ENCODE results near the gene TBC1D22B.
"Not testable (repeated sequence)": the region's sequence is repeated elsewhere in the genome, so short reads cannot be mapped to it uniquely, and the experiment has no call there.

TBC1D22B gene

DNA sequence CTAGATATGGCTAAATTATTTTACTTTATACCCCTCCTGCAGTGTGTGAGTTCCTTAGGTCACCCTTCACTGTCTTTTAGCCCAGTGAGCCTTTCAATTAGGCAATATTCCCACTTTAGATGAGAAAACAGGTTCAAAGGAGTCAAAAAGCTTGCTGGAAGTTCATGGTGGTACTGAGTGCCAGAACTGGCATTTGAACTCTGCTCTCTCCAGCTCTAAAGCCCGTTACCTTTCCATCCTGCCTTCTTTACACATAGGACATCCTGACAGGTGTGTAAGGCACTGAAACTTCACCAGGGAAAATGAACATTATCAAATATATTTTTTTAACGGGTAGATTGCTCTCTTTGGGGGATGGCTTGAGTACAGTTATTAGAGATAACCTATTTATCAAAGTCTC lies 11.5 kb downstream of the TBC1D22B start:
- no peak for DNase-seq (ENCODE audit: low read depth)

DNA sequence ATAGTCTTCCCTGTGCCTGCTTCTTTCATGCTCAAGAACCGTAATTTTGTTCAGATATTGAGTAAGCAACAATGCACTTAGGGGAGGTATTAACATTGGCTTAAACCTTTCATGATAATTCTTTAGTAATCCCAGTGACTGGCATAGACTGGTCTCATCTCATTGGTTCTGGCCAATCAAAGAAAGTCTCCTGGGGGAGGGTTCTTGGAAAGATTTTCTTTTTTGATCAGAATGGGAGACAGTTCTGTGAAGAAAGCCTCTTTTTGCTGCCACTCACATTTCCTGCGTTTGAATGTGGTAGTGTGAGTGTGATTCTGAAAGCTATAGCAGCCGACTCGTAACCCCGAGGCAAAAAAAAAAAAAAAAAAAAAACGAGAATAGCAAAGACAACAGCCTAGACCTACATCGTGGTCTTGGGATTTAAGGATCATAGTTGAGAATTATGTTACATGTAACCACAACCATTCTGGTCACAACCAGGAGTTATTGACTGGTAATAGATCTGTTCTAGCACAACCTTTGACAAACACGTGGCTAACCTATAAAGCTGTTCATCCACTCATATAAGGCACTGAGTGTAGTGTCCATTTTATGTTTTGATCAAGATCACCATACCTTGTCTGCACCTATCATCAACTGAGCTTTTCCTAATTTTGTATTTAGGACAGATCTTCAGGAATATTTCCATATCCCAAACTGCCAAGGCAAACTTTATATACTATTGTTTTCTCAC lies 15.4 kb downstream of the TBC1D22B start:
- no peak for DNase-seq (ENCODE audit: low read depth)

DNA sequence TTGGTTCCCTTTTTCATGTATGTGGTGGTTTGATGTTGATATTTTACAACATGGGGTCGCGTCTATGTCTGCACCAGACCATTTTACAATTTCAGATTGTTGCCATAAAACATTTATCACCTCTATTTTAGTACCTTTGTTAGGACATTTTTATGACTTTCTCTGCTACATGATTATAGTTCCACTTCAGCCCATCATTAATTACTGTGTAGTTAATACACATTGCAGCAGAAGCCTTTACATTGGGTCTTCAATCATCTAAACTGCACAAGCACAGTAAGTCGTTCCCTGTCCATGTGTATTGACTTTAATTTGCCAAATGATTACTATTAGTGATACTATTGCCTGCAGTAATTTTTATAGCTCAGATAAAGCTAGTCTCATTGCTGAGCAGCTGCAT lies 16.1 kb downstream of the TBC1D22B start:
- DNase-seq (ENCODE audit: low read depth) = no peak

DNA sequence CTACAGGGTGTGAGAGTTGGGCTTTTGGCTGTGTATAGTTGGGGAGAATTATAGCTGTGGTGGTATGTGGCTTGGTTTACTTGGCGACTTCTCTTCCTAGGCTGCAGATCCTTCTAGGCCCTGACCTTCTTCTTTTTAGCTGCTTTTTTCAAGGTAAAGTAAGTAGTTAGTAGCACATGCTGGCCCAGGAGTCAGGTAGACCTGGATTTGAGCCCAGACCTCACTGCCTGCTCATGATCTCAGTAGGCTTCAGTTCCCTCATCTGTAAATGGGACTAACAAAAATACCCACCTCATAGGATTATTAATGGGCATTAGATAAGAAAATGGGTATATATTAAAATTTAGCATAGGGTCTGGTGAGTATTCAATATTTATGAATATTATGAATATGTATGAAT lies 17.8 kb downstream of the TBC1D22B start:
- no peak for DNase-seq (ENCODE audit: low read depth)

DNA sequence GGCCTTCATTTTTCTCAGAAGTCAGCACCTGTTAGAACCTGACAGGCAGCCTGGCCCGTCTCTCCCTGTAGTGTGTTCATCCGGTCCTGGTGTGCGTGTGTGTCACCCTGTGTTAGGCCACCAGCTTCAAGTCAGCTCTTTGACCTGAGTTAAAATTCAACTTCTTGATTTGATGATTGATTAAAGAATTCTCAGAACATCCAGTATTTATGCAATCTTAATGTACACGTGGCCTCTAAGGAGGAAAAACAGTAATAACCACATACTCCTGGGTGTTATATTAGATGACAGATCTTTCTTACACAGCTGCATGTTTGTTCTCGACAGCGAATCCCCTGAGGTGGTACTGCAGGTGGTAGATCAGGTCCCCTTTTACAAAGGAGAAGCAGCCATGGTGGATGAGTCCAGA lies 19.4 kb downstream of the TBC1D22B start:
- DNase-seq (ENCODE audit: low read depth) = no peak

DNA sequence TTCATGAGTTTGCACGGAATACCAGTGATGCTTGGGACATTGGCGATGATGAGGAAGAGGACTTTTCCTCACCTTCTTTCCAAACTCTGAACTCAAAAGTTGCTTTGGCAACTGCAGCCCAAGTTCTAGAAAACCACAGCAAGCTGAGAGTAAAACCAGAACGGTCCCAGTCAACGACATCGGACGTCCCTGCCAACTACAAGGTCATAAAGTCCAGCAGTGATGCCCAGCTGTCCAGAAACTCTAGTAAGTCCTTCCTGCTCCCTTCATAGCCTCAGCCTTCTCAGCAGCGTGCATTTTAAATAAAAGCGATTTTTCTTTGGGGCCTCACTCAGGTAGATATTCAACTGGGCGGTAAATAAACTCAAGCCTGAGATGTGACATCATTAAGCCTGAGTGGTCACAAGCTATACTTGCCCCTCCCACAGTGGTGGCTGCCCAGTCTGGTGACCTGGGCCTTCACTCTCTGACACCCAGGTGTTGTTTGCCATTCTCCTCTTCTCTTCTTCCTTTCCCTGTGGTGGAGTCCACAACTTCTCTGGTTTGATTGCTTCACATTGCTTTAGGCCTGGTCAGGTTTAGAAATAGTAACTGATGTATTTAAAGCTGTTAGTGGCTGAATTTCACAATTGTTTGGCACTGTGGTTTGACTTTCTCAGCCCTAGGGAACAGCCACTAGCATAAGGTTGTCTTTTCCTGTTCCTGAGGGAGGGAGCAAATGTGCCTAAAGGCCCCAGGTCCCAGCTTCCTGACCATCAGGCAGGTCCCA lies 22.0 kb downstream of the TBC1D22B start:
- no peak for DNase-seq (ENCODE audit: low read depth)

DNA sequence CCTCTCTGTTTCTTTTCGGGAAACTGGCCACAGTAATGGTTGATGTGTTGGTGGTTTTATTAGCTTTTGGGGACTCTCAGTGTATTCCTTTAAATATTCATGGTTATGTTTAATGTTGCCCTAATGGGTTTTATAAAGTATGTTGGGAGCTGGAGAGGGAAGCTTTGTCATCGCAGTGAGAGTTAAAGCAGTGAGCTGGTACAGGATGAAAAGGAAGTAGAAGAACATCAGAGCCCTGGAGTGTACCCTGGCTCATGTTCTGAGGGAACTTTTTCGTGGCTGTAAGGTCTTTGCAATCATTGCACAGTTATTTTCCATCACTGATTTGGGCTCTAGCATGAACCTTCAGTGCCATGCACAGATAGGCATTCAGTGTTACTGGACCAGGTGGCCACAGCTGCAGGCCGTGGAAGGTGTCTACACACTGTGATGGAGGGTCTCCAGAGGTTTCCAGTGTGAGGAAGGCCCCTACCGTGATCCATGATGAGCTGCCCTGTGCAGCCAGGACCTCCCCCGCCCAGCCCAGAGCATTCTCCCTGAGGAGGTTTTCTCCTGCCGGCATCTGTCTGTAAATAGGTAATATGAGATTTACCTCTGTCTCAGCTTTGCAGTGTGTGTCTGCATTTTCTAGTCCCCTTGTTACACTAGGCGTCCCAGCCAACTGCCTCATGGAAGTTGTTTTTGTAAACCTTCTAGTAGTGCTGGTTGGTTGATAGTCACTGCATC lies 22.8 kb downstream of the TBC1D22B start:
- DNase-seq (ENCODE audit: low read depth) = no peak

DNA sequence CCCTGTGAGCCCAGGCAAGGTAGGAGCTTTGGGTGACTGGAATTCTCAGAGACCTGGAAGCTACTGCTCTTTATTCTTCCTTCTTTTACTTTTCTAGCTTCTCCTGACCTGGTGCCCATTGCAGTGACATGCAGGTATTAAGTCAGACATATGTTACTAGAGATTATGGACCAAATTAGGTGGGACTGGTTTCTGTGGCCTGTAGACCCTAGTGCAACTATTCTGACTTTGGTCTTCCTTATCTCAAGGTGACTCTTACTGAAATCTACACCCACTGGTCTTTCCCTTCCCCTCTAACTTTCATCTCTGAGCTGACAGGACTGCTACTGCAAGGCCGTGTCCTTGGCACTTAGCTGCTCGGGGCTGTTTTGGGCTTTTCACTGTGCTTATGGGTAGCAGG lies 24.8 kb downstream of the TBC1D22B start:
- no peak for DNase-seq (ENCODE audit: low read depth)

DNA sequence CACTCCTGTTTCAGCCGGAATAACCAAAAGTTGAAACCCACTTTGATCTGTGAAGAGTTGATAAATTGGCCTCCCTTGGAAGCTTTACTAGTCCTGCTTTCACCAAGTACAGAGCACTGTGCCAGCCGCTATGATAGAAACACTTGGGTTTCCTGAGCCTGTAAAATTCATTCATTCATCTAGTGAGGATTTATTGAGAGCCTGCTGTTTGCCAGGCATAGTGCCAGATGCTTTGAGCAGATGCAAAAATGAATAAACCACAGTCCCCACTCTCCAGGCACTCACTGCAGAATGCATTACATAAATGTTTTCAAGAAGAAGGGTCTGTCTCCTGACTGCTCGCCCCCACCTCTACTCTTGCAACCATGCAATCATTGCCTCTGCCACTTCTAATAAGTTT lies 25.7 kb downstream of the TBC1D22B start:
- DNase-seq (ENCODE audit: low read depth) = no peak

DNA sequence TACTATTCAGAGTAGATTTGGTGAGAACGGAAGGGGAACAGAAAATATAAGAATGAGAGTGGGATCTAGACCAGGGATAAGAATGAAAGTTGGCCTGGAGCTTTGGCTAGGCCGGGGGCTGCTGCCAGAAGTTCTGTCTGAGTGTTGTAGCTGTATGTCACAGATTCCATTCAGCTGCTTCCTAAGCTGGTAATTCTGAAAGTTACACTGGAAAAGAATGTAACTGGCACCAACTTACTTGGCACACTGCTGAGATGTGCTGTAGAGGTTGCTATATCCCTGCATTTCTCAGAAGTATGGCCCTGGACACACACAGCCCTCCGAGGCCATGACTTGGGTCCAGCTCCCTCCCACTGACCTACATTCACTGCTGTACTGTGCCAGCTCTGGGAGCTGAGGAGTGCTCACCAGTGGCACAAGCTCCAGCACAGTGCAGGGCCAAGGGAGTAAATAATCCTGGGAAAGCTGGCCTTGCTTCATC lies 26.1 kb downstream of the TBC1D22B start:
- DNase-seq (ENCODE audit: low read depth) = no peak

DNA sequence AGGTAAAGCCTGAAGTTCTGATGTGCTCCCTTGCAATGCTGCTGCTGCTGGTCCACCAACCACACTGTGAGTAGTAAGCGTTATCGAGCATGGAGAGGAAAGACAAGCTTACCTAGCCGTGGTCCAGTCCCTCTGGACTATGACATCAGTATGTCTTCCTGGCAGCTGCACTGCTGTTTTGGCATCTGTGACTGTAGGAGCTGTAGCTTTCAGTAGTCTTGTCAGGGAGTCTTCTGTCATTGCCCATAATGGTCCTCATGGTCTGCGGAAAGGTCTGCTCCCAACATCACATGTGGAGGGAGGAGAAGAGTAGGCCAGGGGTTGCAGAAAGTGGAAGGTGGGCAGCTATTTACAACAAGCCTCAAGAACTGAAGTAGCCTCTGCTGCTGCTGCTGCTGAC lies 27.2 kb downstream of the TBC1D22B start:
- DNase-seq (ENCODE audit: low read depth) = no peak

DNA sequence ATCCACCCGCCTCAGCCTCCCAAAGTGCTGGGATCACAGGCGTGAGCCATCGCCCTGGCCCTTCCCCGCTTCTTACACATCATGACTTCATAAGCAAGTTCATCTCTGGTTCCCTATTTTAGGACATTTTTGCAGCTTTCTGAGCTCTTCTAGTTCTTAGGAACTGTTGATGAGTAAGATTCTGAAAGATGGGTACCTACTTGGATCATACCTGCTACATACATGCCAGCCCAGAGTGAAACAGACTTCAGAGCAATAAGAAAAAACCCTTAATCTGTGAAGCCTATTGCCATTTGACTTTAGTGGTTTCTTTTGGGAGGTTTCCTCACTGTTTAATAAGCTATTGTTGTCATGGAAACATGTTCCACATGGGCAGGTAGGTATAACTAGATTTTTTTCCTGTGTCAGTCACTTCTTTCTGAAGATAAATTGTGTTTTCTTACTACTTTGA lies 28.3 kb downstream of the TBC1D22B start:
- no peak for DNase-seq (ENCODE audit: low read depth)

DNA sequence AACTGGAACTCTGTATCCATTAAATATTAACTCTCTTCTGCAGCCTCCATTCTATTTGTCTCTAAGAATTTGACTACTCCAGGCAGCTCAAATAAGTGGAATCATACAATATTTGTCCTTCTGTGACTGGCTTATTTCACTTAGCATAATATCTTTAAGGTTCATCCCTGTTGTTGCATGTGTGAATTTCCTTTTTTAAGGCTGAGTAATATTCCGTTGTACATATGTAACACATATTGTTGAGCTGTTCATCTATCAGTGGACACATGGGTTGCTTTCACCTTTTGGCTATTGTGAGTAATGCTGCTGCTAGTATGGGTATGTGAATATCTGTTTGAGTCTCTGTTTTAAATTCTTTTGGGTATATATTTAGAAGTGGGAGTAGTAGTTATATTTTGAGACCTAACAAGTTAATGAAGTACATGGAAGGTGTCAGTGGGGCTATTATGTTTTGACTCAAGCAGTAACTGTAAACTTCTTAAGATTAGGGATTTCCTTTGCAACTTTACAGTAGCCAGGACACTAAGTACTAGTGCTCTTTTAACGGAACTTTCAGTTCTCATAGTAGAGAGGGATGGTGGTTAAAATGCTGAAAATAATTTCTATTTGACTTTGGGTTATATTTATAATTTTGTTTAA lies 30.1 kb downstream of the TBC1D22B start:
- DNase-seq (ENCODE audit: low read depth) = no peak

DNA sequence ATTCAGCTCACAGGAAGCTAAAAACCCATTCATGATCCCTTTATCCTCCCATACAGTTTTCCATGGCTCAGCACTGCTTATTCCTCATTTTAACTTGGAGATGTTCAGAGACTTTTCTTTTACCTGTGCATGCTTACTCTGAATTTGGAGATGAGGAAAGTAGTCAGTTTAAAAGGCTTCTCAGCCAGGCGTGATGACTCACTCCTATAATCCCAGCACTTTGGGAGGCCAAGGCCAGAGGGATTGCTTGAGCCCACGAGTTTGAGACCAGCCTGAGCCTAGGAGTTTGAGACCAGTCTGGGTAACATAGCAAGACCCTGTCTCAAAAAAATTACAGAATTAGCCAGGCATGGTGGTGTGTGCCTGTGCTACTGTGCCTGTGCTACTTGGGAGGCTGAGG lies 30.7 kb downstream of the TBC1D22B start:
- DNase-seq (ENCODE audit: low read depth) = no peak

DNA sequence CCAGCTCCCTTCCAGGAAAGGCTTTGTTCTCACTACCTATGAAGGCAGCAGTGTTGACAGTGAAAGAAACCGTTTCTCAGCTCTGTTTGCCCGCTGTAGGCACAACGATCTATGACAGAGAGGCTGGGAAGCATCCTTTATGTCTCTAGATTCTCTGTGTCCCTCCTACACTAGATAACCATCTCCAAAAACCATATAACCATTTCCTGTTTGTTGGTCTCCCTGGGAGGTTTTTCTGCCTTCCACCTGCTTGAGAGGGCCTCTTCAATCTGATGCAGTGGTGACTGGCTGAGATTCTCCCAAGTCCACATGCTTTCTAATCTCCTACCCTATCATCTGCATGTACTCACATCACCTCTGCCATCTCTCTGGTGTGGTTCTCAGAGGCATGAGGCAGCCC lies 32.4 kb downstream of the TBC1D22B start:
- DNase-seq (ENCODE audit: low read depth) = no peak

DNA sequence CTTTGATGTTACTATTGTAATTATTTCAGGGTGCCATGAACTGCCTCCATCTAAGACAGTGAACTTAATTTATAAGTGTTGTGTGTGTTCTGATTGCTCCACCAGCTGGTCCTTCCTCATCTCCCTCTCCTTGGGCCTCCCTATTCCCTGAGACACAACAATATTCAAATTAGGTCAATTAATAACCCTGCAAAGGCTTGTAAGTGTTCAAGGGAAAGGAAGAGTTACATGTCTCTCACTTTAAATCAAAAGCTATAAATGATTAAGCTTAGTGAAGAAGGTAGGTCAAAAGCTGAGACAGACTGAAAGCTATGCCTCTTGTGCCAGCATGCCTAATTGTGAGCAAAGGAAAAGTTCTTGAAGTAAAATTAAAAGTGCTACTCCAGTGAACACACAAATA lies 35.9 kb downstream of the TBC1D22B start:
- DNase-seq (ENCODE audit: low read depth) = no peak

DNA sequence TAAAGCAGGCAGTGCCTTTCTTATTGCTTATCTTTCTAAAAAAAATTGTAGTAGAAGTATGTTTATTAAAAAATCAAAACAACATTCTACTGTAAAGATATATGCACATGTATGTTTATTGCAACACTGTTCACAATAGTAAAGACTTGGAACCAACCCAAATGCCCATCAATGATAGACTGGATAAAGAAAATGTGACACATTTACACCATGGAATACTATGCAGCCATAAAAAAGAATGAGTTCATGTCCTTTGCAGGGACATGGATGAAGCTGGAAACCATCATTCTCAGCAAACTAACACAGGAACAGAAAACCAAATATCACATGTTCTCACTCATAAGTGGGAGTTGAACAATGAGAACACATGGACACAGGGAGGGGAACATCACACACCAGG lies 40.1 kb downstream of the TBC1D22B start:
- DNase-seq (ENCODE audit: low read depth) = not testable (repeated sequence)

DNA sequence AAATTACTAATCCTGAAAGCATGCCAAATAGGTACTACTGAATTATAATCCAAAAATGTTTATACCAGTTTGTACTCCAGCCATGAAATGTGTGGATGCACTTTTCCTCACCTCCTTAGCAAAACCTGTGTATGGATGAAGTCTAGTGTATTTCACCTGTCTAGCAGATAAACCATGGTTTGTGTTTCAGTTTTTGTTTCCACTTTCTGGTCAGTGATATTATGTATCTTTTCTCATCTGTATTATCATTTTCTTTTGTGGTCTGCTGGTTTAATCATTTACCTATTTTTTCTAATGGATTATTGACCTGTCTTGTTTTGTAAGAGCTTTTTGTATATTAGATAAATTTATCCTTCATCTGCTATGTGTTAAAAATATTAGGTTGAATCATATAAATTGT lies 41.4 kb downstream of the TBC1D22B start:
- DNase-seq (ENCODE audit: low read depth) = no peak

DNA sequence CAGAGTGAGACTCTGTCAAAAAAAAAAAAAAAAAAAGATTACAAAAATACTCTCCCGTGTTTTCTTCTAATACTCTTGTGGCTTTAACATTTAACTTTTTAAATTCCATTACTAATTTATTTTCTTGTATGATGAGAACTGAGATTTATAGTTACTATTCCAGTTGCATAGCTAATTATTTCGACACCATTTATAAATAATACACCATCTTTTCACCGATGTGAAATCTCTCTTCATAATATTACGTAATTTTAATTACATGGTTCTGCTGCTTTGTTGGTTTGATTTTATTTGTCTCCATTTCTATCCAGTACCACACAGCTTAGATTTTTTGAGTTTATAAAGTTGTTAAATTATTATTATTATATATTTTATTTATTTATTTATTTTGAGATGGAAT lies 42.4 kb downstream of the TBC1D22B start:
- no peak for DNase-seq (ENCODE audit: low read depth)

DNA sequence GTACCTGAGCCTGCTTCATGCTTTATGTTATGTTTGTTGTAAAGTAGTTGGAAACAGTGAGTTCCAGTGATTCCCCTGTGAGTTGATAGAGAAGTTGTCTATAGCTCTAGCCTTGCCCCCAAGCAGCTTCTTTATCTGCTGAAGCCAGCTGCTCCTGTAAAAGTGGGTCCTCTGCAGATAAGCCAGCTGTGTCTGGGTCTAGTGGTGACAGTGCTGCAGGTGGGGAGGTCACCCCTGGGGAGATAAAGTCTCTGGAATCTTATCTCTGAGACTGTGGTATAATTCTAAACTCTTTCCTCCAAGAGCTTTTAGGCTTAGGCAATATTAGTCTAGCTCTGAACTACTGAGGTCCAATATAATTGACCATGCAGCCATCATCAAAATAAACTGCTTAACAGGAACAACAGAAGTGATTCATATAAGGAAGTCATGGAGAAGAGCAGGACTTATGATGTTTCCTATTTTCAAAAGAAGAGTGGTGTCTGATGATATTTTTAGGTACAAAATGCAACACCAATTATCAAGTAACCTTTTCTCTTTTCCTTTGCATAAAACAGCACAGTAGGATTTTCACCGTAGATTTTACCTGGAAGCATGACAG lies 44.6 kb downstream of the TBC1D22B start:
- no peak for DNase-seq (ENCODE audit: low read depth)

DNA sequence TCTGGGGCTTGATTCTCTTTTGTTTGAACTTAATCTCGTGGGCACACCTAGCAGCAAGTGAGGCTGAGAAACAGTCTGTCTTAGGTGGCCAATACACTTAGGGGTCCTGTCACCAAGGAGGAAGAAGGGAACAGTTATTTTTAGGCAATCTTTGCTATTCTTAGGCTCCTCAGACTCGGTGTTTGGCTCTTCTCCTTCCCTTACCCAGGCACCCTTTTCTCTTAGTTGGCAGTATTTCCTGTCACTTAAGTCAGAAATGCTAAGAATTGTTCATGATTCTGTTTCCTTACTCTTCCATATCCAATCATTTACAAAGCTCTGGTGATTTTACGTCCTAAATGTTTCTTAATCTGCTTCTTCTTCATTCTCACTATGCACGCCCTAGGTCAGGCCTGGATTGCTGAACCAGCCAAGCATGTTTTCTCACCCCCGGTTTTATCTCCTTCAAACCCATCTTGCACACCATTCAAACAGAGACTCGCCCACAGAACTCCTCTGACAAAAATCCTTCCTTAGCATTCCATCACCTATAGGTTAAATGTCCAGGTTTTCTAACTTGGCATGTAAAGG lies 45.6 kb downstream of the TBC1D22B start:
- no peak for DNase-seq (ENCODE audit: low read depth)

Measured in activated gamma-delta T cell treated with anti-CD3 and anti-CD28 coated beads, Interleukin-2, amount 50 U/mL, for 16 hours (primary cell).